C4-2B (cell line): ENCODE data around the gene CHKA.

Source experiments
- H3K27ac ChIP-seq: fragments of 450-650 bp; 2 replicates; pipeline ENCODE4 v1.5.1; 2017
- ZFX ChIP-seq: fragments of 450-650 bp; IDR thresholded peaks from 2 replicates; pipeline ENCODE4 v1.6.1; 2017
- TF ChIP-seq, protein P1 (sequence below): fragments of 450-650 bp; conservative IDR thresholded peaks from 2 replicates; pipeline ENCODE4 v1.5.1; 2017; ENCODE audit warnings: mild to moderate bottlenecking

Gene CHKA

DNA sequence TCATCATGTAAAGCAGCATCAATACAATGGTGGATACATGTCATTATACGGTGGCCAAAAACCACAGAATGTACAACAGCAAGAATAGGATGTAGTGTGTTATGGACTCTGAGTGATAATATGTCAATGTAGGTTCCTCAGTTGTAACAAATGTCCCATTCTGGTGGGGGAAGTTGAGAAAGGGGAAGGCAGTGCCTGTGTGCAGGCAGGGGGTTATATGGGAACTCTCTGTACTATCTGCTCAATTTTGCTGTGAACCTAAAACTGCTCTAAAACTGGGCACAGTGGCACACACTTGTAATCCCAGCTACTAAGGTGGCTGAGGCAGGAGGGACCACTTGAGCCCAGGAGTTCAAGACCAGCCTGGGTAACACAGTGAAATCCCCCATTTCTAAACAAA is 5.9 kb downstream of the CHKA start:
- TF ChIP-seq, protein P1, sequence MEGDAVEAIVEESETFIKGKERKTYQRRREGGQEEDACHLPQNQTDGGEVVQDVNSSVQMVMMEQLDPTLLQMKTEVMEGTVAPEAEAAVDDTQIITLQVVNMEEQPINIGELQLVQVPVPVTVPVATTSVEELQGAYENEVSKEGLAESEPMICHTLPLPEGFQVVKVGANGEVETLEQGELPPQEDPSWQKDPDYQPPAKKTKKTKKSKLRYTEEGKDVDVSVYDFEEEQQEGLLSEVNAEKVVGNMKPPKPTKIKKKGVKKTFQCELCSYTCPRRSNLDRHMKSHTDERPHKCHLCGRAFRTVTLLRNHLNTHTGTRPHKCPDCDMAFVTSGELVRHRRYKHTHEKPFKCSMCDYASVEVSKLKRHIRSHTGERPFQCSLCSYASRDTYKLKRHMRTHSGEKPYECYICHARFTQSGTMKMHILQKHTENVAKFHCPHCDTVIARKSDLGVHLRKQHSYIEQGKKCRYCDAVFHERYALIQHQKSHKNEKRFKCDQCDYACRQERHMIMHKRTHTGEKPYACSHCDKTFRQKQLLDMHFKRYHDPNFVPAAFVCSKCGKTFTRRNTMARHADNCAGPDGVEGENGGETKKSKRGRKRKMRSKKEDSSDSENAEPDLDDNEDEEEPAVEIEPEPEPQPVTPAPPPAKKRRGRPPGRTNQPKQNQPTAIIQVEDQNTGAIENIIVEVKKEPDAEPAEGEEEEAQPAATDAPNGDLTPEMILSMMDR: no peak
- TF ChIP-seq ZFX: no peak
- no peak overlapping the region for H3K27ac ChIP-seq

DNA sequence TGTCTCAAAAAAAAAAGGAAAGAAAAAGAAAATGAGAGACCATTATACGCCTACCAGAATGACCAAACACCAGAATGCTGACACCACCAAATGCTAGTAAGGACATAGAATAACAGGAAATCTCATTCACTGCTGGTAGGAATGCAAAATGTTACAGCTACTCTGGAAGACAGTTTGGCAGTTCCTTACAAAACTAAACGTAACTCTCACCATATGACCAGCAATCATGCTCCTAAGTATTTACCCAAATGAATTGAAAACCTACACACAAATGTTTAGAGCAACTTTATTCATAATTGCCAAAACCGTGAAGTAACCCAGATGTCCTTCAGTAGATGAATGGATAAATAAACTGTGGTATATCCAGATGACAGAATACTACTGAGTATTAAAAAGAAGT is 7.2 kb downstream of the CHKA start:
- H3K27ac ChIP-seq: no peak overlapping the region
- TF ChIP-seq, protein P1: no peak
- TF ChIP-seq ZFX: no peak

DNA sequence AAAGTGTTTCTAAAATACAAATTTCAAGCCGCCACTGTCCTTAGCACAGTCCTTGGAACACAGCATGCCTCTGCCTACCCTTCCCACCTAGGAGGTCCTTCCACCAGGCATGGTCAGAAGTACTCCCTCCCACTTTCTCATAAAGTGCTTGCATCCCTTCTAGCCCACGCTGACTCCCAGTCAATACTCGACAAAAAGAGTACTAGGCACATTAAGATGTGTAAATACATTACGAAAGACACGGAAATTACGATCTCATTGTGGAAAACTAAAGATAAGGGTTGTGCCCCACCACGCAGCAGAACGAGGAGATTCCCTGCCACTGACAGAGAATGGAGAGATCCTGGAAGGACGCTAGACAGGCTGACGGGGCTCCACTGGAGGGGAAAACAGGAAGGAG is 13.5 kb downstream of the CHKA start:
- H3K27ac ChIP-seq: no peak overlapping the region
- TF ChIP-seq, protein P1: no peak
- no peak for TF ChIP-seq ZFX

DNA sequence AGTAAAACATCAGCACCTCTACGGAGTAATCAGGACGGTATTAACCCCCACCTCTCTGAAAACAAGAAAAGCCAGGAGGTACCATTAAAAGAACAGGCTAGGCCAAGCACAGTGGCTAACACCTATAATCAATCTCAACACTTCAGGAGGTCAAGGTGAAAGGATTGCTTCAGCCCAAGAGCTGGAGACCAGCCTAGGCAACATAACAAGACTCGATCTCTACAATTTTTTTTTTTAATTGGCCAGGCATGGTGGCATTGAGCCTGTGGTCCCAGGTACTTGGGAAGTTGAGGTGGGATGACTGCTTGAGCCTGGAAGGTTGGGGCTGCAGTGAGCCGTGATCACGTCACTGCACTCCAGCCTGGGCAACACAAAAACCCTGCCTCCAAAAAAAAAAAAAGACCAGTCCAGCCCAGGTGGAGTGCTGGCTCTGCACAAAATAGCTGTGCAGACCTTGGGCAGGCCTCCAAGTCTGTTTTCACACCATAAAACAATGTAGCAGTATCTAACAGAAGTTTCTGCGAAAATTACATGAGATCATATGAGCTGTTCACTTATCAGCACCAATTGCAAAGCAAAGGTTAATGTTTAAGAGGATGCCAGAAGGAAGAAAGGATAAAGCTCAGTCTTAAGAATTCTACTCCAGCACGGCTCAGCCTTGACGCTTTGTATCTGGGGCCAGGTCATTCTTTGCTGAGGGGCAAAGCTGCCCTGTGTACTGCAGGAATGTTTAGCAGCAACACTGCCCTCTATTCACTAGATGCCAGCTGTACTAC is 14.8 kb downstream of the CHKA start:
- peak overlapping the region; percentile 22 for H3K27ac ChIP-seq
- no peak for TF ChIP-seq ZFX
- TF ChIP-seq, protein P1: no peak

DNA sequence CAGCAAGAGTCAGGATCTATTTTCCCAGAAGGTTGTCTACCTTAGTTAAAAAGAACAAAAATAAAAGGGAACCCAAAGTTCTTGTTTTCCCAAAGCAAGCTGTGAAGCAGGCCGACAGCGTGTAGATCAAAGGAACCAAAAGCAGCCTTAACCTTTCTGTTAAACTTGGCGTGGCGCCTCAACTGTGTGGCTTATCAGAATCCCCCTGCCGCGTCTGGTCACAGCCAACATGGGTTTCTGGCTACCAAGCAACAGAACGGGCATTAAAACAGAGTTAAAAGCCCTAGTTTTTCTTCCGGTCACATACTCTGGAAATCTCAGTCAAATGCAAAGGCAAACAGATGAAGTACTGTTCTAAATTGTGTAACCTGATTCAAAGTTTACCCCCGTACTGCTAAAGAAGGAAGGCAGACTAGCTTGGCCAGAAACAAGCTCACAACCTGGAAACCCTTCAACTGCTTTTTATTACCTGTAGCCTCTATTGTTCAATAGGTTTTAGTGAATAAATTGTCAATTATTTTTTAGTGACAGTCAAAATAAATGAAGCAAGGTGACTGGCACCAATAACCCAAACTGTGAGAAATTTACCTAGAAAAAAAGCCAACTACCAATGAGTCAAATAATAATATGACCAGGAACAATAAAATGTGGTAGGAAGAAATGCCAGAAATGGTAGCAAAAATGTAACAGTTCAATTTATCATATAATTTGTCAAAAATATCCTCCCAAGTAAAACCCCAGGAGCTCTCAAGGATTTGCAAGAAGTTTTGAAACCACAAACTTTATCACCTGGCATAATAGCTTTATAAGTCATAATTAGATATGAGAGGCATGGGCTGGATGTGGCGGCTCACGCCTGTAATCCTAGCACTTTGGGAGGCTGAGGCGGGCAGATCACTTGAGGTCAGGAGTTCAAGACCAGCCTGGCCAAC is 21.4 kb downstream of the CHKA start:
- H3K27ac ChIP-seq: peak overlapping the region; percentile 67
- TF ChIP-seq ZFX: no peak

DNA sequence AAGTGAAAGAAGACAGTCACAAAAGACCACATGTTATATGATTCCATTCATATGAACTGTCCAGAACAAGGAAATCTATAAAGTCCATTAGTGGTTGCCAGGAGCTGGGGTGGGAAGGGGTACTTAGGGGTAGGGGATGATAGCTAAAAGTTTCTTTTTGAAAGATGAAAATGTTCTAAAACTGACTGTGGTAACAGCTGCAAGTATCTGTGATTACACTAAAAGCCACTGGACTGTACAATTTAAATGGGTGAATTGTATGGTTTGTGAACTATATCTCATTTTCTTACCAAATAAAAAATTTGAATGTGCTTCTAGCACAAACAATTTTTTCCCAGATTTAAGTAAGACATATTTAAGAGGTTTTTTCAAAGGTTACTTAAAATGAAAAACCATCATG is 22.1 kb downstream of the CHKA start:
- H3K27ac ChIP-seq: peak overlapping the region; percentile 67
- no peak for TF ChIP-seq ZFX
- TF ChIP-seq, protein P1: no peak

DNA sequence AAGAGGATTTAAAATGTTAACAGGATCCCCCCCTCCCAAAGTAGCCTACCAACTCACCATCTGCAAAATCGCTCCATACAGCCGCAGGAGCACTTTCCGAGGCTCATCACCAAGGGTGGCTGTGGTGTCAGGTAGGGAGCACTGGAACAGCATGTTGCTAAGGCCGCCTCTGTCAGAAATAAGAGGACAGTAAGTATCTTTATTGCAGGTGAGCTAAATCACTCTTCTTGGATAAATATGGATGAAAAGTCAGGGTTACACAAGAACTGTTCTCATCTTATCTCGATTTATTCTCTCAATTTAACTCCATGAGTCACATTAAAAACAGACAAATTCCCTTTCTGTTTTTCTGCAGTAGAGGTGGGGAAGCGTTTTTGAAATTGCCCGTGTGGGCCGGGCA is 24.2 kb downstream of the CHKA start:
- TF ChIP-seq ZFX: no peak
- TF ChIP-seq, protein P1: no peak
- H3K27ac ChIP-seq: no peak overlapping the region
